Measurements from ENCODE around the gene GRM4. TPM values are rescaled to one million over a fixed set of nuclear protein-coding genes. Genes with fewer than 3 reads are reported as not detected.

The GRM4 gene
- total and polyA plus RNA-seq, 9 of the 15 experiments (the other 6 are each of a cell fraction or from before 2014, with no cell fraction given): 0.18 TPM; not detected in 8

DNA sequence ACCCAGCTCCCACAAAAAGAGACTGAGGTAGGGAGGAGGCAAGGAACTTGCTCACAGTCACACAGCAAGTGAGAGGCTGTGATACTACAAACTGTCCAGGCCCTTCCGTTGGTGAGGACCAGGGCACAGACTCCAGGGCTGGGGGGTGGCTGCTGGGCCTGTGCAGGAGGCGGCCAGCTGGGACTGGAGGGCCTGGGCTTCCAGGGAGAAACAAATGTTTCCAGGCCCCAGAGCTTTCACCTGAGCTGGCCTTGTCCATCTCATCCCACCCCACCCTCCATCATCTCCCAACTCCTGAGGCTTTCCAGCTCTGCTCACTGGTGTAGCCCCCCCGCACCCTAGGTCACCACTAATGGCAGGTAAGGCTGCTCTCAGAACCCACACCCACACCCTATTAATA is 86.0 kb downstream of the GRM4 start:
- ATAC-seq: no peak

More for the DNA sequence above, 86.0 kb downstream of the GRM4 start:
- ChIA-PET POLR2A (interaction anchor here (0.6 to 2.0 kb wide), 6 partner anchors 8 to 242 kb away, joined by 3 to 10 read pairs (median 4); no protein-coding TSS in a partner anchor), CTCF (ENCODE audit: low intra/inter-chr PET ratio) (no interaction called here)
- in situ Hi-C loops (cut with MboI): loop anchor here (5.0 kb wide), 1 partner anchor 92 kb away; no protein-coding TSS in a partner anchor
- 0% methylated on average over 3 of the region's 3 CpGs for WGBS (ENCODE audit: insufficient coverage, low coverage, missing lambda C conversion rate)
- Histone ChIP-seq H3K27me3 (ENCODE audit: control insufficient read depth in 2 of 2, insufficient read depth in 2 of 2, low read length in 2 of 2) (peaks cover 33 to 73% of the 10 kb centered on the region in 2 experiments), H3K27ac (ENCODE audit: extremely low read depth, low read depth, low read length) (no peak overlapping the region), H3K9me3 (replicated peaks; ENCODE audit: control insufficient read depth, insufficient read depth, low read depth, low read length) (no peaks in the 10 kb centered on the region), H3K79me2 (ENCODE audit: control insufficient read depth, insufficient read depth, low read length) (no peaks in the 10 kb centered on the region), H4K20me1 (replicated peaks; ENCODE audit: control insufficient read depth, insufficient read depth, low read length) (peaks cover 26% of the 10 kb centered on the region), H3K4me1 (replicated peaks in 1 of 2; ENCODE audit: control insufficient read depth in 2 of 2, insufficient read depth in 2 of 2, low read length in 2 of 2) (peaks cover 5 to 20% of the 10 kb centered on the region in 2 experiments; a peak in 4 of 5 replicates), H3K36me3 (ENCODE audit: control insufficient read depth, insufficient read depth, low read length) (no peaks in the 10 kb centered on the region), H3K9ac (ENCODE audit: insufficient read depth in 1 of 2, low read depth in 2 of 2, low read length in 2 of 2) (no peak overlapping the region; a peak in 1 of 4 replicates), H3K9me1 (ENCODE audit: control insufficient read depth, insufficient read depth, low read length) (no peaks in the 10 kb centered on the region), H2AFZ (ENCODE audit: low read depth, low read length) (no peak overlapping the region), H3K4me2 (ENCODE audit: insufficient read depth, low read length) (no peak overlapping the region), H3K4me3 (no peak overlapping the region)
- BruUV-seq (replicated peaks): no TSS peak
- intact Hi-C loops (cut with micrococcal nuclease): loop anchor here (5.0 kb wide), 1 partner anchor 182 kb away; no protein-coding TSS in a partner anchor
- TF ChIP-seq BCOR (IDR thresholded peaks at IDR 0.05): no peak
- no peak for TF ChIP-seq TSC22D4 (tag; IDR thresholded peaks at IDR 0.05)
- TF ChIP-seq FIP1L1 (IDR thresholded peaks at IDR 0.05; ENCODE audit: low read depth, low read length, poor library complexity, severe bottlenecking): no peak
- no peak for TF ChIP-seq GABPA (tag; conservative IDR thresholded peaks at IDR 0.05; ENCODE audit: low read depth)
- no peak for TF ChIP-seq SIX5 (IDR thresholded peaks at IDR 0.05; ENCODE audit: borderline replicate concordance in 1 of 2, insufficient read depth in 1 of 2, low read depth in 1 of 2, low read length in 2 of 2)
- no peak for TF ChIP-seq MCM3 (IDR thresholded peaks at IDR 0.05)
- TF ChIP-seq OTX1 (CRISPR knock-in tag; IDR thresholded peaks at IDR 0.05): no peak
- TF ChIP-seq MYNN (IDR thresholded peaks at IDR 0.05): no peak
- TF ChIP-seq MYNN (CRISPR knock-in tag; IDR thresholded peaks at IDR 0.05): no peak
- TF ChIP-seq MCM5 (IDR thresholded peaks at IDR 0.05; ENCODE audit: low read depth): no peak
- no peak for TF ChIP-seq RHOXF2B (CRISPR knock-in tag; conservative IDR thresholded peaks at IDR 0.05)
- TF ChIP-seq, protein P1, sequence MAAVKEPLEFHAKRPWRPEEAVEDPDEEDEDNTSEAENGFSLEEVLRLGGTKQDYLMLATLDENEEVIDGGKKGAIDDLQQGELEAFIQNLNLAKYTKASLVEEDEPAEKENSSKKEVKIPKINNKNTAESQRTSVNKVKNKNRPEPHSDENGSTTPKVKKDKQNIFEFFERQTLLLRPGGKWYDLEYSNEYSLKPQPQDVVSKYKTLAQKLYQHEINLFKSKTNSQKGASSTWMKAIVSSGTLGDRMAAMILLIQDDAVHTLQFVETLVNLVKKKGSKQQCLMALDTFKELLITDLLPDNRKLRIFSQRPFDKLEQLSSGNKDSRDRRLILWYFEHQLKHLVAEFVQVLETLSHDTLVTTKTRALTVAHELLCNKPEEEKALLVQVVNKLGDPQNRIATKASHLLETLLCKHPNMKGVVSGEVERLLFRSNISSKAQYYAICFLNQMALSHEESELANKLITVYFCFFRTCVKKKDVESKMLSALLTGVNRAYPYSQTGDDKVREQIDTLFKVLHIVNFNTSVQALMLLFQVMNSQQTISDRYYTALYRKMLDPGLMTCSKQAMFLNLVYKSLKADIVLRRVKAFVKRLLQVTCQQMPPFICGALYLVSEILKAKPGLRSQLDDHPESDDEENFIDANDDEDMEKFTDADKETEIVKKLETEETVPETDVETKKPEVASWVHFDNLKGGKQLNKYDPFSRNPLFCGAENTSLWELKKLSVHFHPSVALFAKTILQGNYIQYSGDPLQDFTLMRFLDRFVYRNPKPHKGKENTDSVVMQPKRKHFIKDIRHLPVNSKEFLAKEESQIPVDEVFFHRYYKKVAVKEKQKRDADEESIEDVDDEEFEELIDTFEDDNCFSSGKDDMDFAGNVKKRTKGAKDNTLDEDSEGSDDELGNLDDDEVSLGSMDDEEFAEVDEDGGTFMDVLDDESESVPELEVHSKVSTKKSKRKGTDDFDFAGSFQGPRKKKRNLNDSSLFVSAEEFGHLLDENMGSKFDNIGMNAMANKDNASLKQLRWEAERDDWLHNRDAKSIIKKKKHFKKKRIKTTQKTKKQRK (IDR thresholded peaks at IDR 0.05; ENCODE audit: borderline replicate concordance, low read depth, low read length): no peak
- TF ChIP-seq KAT2B (IDR thresholded peaks at IDR 0.05; ENCODE audit: low read depth, low read length): no peak
- TF ChIP-seq, protein P2, sequence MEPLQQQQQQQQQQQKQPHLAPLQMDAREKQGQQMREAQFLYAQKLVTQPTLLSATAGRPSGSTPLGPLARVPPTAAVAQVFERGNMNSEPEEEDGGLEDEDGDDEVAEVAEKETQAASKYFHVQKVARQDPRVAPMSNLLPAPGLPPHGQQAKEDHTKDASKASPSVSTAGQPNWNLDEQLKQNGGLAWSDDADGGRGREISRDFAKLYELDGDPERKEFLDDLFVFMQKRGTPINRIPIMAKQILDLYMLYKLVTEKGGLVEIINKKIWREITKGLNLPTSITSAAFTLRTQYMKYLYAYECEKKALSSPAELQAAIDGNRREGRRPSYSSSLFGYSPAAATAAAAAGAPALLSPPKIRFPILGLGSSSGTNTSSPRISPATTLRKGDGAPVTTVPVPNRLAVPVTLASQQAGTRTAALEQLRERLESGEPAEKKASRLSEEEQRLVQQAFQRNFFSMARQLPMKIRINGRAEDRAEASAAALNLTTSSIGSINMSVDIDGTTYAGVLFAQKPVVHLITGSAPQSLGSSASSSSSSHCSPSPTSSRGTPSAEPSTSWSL (CRISPR knock-in tag; IDR thresholded peaks at IDR 0.05; ENCODE audit: borderline replicate concordance): no peak
- TF ChIP-seq ATF1 (CRISPR knock-in tag; IDR thresholded peaks at IDR 0.05): no peak
- TF ChIP-seq ATF1 (tag; IDR thresholded peaks at IDR 0.05): no peak
- no peak for TF ChIP-seq U2AF2 (optimal IDR thresholded peaks at IDR 0.05; ENCODE audit: low read depth, low read length)
- TF ChIP-seq ZNF830 (CRISPR knock-in tag; IDR thresholded peaks at IDR 0.05): no peak
- TF ChIP-seq PCBP1 (IDR thresholded peaks at IDR 0.05; ENCODE audit: low read depth, low read length, poor library complexity, severe bottlenecking): no peak
- TF ChIP-seq CBFA2T3 (IDR thresholded peaks at IDR 0.05): no peak
- FAIRE-seq (no peak), DNase-seq (ENCODE audit: extremely low read depth in 1 of 4, low spot score in 3 of 4) (no peak)
